ENCODE measurements around the gene CLTCL1.

CLTCL1 gene

DNA sequence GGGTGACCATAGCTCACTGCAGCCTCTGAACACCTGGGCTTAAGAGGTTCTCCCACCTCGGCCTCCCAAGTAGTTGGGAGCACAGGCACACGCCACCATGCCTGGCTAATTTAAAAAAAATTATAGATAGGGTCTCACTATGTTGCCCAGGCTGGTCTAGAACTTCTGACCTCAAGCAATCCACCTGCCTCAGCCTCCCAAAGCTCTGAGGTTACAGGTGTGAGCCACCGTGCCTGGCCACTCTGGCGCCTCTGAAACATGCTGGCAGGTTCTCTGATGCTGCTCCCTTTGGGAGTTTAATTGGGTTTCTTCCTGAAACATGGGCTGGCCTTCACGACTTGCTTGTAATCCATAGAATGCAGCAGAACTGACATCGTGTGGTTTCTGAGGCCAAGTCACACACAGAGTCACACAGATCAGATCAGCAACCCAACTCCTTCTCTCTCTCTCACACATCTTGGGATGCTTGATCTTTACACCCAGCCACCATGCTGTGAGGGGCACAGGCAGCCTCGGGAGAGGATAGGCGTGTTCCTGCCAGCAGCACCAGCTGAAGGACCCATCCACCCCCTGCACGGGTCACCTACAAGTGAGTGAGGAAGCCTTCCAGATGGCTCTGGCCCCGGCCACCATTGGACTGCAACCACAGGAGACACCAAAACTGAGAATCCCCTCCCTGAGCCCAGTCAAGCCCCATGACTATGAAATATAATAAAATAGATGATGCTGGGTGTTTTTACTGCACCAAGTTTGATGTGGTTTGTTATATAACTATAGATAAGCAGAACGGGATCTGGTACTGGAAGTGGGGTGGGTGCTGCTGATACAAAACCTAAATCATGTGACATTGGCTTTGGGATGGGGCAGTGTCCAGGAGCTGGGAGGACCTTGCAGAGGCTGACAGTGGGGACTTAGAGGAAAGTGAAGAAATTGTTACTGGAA, 138.3 kb downstream of the CLTCL1 start:
- TF ChIP-seq GATA3 (IDR thresholded peaks at IDR 0.05; ENCODE audit: low read depth, low read length) (no peak), GATA2 (IDR thresholded peaks at IDR 0.05; ENCODE audit: low read depth, low read length) (no peak)

- TF ChIP-seq GATA2 (IDR thresholded peaks at IDR 0.05; ENCODE audit: low read depth, low read length) (no peak), GATA3 (IDR thresholded peaks at IDR 0.05; ENCODE audit: low read depth, low read length) (no peak)
These were observed 140.0 kb downstream of the CLTCL1 start for GRCh38 chr22:19151329-19152191.

DNA sequence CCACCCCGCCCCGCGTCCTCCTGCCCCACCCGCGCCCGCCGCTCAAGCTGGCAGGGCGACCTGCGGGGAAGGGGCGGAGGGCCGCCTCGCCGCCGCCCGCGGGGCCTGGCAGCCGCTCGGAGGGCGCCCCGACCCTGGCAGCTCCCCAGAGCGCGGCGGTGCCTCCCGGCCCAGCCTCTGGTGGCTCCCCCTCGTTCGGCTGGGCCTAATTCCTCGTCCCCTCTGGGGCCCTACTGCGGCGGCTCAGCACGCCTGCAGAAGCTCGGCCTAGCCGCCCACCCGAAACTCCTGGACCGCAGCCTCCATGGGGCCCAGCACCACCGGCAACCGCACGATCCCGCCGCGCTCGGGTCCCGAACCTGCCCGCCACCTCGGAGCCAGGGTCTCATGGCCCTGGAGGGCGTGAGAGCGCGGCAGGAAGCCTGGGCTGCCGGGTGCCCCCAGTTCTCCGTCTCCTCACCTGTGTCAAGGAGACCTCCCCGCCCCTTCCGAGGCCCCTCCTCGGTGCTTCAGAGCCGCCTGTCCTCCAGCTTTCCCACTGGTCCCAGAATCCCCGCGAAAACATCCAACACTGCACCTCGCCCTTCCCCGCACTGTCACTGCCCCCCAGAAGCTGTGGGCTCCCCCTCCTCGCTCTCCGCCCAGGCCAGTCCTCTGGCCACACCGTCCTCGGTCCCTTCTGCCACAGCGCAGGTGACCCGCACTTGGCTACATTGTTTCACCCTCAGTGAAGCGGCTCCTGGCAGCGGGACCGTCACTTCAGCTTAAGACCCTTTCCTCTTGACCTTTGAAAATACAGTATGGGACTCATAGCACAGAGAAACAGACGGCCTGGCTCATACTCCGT, 140.8 kb downstream of the CLTCL1 start:
- TF ChIP-seq GATA3 (IDR thresholded peaks at IDR 0.05; ENCODE audit: low read depth, low read length) (no peak), GATA2 (IDR thresholded peaks at IDR 0.05; ENCODE audit: low read depth, low read length) (no peak)

GRCh38 chr22:19149991-19150390, 141.5 kb downstream of the CLTCL1 start, which contains the start of gene GSC2:
GSC2 (minus strand) TSS chr22:19150292; CDS start chr22:19150283, 9 bp downstream.
- TF ChIP-seq GATA3 (IDR thresholded peaks at IDR 0.05; ENCODE audit: low read depth, low read length): no peak
- TF ChIP-seq GATA2 (IDR thresholded peaks at IDR 0.05; ENCODE audit: low read depth, low read length): no peak

GRCh38 chr22:19149047-19149883, 142.3 kb downstream of the CLTCL1 start:
- TF ChIP-seq GATA2 (IDR thresholded peaks at IDR 0.05; ENCODE audit: low read depth, low read length) (no peak), GATA3 (IDR thresholded peaks at IDR 0.05; ENCODE audit: low read depth, low read length) (no peak)

DNA sequence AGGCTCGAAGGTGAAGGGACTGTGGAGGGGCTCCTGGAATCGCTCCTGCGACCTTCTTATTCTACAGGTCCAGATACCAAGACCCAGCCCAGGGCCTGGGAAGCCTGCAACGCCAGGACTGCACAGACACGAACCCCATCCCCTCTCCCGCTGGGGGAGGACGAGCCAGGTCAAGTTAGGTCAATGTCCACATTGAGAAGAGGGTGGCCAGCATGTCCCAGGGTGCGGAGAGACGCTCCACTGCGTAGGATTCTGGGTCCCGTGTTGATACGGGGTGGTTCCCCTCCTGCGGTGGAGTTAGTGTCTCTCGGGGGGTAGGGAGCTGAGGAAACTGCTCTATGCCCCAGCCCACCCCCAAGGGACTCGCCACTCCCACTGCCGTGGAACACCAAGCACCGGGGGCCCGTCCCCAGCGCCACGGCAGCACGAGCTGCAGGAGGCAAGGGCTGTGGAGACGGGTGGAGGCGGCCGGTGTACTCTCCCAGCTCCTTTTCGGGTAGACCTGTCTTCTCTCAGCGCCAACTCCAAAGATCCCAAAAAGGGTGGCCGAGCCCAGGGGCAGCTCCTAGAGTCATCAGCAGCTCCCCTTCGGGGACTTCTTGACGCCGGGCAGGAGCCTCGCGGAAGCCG, 143.0 kb downstream of the CLTCL1 start:
- TF ChIP-seq GATA3 (IDR thresholded peaks at IDR 0.05; ENCODE audit: low read depth, low read length) (no peak), GATA2 (IDR thresholded peaks at IDR 0.05; ENCODE audit: low read depth, low read length) (no peak)

- no peak for TF ChIP-seq GATA2 (IDR thresholded peaks at IDR 0.05; ENCODE audit: low read depth, low read length)
- no peak for TF ChIP-seq GATA3 (IDR thresholded peaks at IDR 0.05; ENCODE audit: low read depth, low read length)
These were observed 144.2 kb downstream of the CLTCL1 start for GRCh38 chr22:19147195-19147780.

- TF ChIP-seq GATA2 (IDR thresholded peaks at IDR 0.05; ENCODE audit: low read depth, low read length) (no peak), GATA3 (IDR thresholded peaks at IDR 0.05; ENCODE audit: low read depth, low read length) (no peak)
These were observed 145.1 kb downstream of the CLTCL1 start for GRCh38 chr22:19146215-19146968.

DNA sequence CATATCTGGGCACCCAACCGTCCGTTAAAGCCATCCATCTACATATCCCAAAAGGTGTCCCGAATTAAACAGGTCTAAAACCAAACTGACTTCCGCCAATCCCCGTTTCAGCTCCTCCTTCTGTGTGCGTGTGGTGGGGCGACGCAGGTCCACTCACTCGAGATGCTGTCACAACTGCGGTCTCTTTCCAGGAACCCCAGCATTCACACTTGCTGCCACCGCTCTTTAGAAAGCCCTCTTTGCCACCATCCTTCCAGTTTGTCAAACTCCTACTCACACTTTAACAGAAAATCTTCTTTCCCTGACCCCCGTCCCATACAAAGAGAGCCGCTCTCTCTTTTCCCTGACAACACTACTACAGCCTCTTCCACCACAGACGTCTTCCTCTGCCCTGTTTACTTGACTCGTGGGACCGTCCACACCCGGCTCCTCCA, 147.5 kb downstream of the CLTCL1 start:
- TF ChIP-seq GATA3 (IDR thresholded peaks at IDR 0.05; ENCODE audit: low read depth, low read length): no peak
- no peak for TF ChIP-seq GATA2 (IDR thresholded peaks at IDR 0.05; ENCODE audit: low read depth, low read length)

- TF ChIP-seq GATA3 (IDR thresholded peaks at IDR 0.05; ENCODE audit: low read depth, low read length) (no peak), GATA2 (IDR thresholded peaks at IDR 0.05; ENCODE audit: low read depth, low read length) (no peak)
These were observed 148.3 kb downstream of the CLTCL1 start for GRCh38 chr22:19143212-19143611.

GRCh38 chr22:19142394-19142793, 149.1 kb downstream of the CLTCL1 start:
- TF ChIP-seq GATA2 (IDR thresholded peaks at IDR 0.05; ENCODE audit: low read depth, low read length): no peak
- TF ChIP-seq GATA3 (IDR thresholded peaks at IDR 0.05; ENCODE audit: low read depth, low read length): no peak

Data from SH-SY5Y (cell line).